Hepatocyte (in vitro differentiated cells): ENCODE measurements around the gene RCC2.

ENCODE experiments used
- EZH2 ChIP-seq: fragments of 200-600 bp; sonication (generic); IDR thresholded peaks from 2 replicates; pipeline ENCODE4 v1.6.1; 2016; ENCODE audit warnings: antibody characterized with exemption, mild to moderate bottlenecking, borderline replicate concordance
- EZH2phosphoT487 ChIP-seq: fragments of 200-600 bp; sonication (generic); IDR thresholded peaks from one replicate; pipeline ENCODE4 v1.6.1; 2018; ENCODE audit warnings: antibody characterized with exemption, mild to moderate bottlenecking, low read depth, moderate library complexity; ENCODE audit not compliant: unreplicated experiment, severe bottlenecking
- TF ChIP-seq, protein P1 (sequence below): fragments of 200-600 bp; sonication (generic); IDR thresholded peaks from 2 replicates; pipeline ENCODE4 v1.5.1; 2016; ENCODE audit warnings: antibody characterized with exemption, mild to moderate bottlenecking; ENCODE audit not compliant: poor library complexity

- TF ChIP-seq, protein P1, sequence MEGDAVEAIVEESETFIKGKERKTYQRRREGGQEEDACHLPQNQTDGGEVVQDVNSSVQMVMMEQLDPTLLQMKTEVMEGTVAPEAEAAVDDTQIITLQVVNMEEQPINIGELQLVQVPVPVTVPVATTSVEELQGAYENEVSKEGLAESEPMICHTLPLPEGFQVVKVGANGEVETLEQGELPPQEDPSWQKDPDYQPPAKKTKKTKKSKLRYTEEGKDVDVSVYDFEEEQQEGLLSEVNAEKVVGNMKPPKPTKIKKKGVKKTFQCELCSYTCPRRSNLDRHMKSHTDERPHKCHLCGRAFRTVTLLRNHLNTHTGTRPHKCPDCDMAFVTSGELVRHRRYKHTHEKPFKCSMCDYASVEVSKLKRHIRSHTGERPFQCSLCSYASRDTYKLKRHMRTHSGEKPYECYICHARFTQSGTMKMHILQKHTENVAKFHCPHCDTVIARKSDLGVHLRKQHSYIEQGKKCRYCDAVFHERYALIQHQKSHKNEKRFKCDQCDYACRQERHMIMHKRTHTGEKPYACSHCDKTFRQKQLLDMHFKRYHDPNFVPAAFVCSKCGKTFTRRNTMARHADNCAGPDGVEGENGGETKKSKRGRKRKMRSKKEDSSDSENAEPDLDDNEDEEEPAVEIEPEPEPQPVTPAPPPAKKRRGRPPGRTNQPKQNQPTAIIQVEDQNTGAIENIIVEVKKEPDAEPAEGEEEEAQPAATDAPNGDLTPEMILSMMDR = no peak
- TF ChIP-seq EZH2 = no peak
- no peak for TF ChIP-seq EZH2phosphoT487
Measured at GRCh38 chr1:17360272-17360956, 79.1 kb downstream of the RCC2 start.
